Epithelial cell of proximal tubule (primary cell): ENCODE measurements around the gene C1QTNF3. TPM values are rescaled to one million over a fixed set of nuclear protein-coding genes. Genes with fewer than 3 reads are reported as not detected.

Source experiments
- DNase-seq: peaks from one replicate; pipeline ENCODE4 v3.0.0-alpha.2; 2011; ENCODE audit warnings: low read depth
- H3K4me3 ChIP-seq: 2 replicates; pipeline ENCODE4 v1.5.1; 2011; ENCODE audit warnings: low read depth, mild to moderate bottlenecking, low read length
- CTCF ChIP-seq: conservative IDR thresholded peaks from 2 replicates; pipeline ENCODE4 v1.5.1; 2012; ENCODE audit warnings: low read depth, mild to moderate bottlenecking, low read length
- total RNA-seq: library from RNA; depleted of rRNA; stranded (reverse); fragments of >200 nt; gene quantifications from 2 replicates; pipeline ENCODE4 v1.2.3, GENCODE V29; 2015

The C1QTNF3 gene
- total RNA-seq, 1 donor from 2014 or later: 2.8 TPM

GRCh38 chr5:33994845-33995244 is 48.2 kb downstream of the C1QTNF3 start:
- no peak for DNase-seq
- no peak overlapping the region for H3K4me3 ChIP-seq
- TF ChIP-seq CTCF: peak; percentile 24

- no peak overlapping the region for H3K4me3 ChIP-seq
- no peak for DNase-seq
- no peak for TF ChIP-seq CTCF
These were observed 50.1 kb downstream of the C1QTNF3 start for GRCh38 chr5:33992864-33993263.

GRCh38 chr5:33985447-33985846 is 57.6 kb downstream of the C1QTNF3 start:
- DNase-seq: no peak
- TF ChIP-seq CTCF: no peak
- H3K4me3 ChIP-seq: no peak overlapping the region

- no peak for TF ChIP-seq CTCF
- DNase-seq: no peak
- H3K4me3 ChIP-seq: no peak within 1 kb of the TSS
These were observed 58.3 kb downstream of the C1QTNF3 start, which contains the start of gene SLC45A2 for GRCh38 chr5:33984671-33985124. TSS of gene SLC45A2 (minus strand) at chr5:33984693. CDS start at chr5:33984583, 110 bp downstream.

- no peak for DNase-seq
- no peak for TF ChIP-seq CTCF
- H3K4me3 ChIP-seq: no peak overlapping the region
These were observed 58.8 kb downstream of the C1QTNF3 start for GRCh38 chr5:33984178-33984577.

- no peak overlapping the region for H3K4me3 ChIP-seq
- no peak for DNase-seq
- no peak for TF ChIP-seq CTCF
These were observed 61.4 kb downstream of the C1QTNF3 start for GRCh38 chr5:33981408-33982162.

GRCh38 chr5:33980030-33980429 is 63.0 kb downstream of the C1QTNF3 start:
- no peak for TF ChIP-seq CTCF

More at GRCh38 chr5:33980030-33980429, 63.0 kb downstream of the C1QTNF3 start:
- H3K4me3 ChIP-seq: no peak overlapping the region
- no peak for DNase-seq
